Panc1 (cell line): ENCODE data around the gene TSPAN5. TPM values are rescaled to one million over a fixed set of nuclear protein-coding genes. Genes with fewer than 3 reads are reported as not detected.

Experiments
- ATAC-seq: fragments of 200-7000 bp; cut with Tn5 transposase; 2 replicates; pipeline ENCODE4 v1.9.1; 2020; ENCODE audit warnings: mild to moderate bottlenecking, moderate library complexity
- BruUV-seq: library from RNA; stranded (reverse); fragments of 400-500 nt; replicated peaks from 2 replicates; lab custom pipeline; 2021; lab: Mats Ljungman, UMichigan
- CTCF ChIA-PET: fragments of 300-600 bp; sonication (Branson Sonifier 250); formaldehyde crosslinking; loops from one replicate; lab custom pipeline; 2022; ENCODE audit warnings: antibody characterized with exemption; lab: Charles Lee
- POLR2A ChIA-PET: fragments of 300-600 bp; sonication (Branson Sonifier 250); formaldehyde crosslinking; loops from one replicate; lab custom pipeline; 2022; ENCODE audit warnings: antibody characterized with exemption; lab: Charles Lee
- DNase-seq: peaks from one replicate; pipeline ENCODE4 v3.0.0-alpha.2; 2010; ENCODE audit warnings: low read depth, low spot score
- H3K27ac ChIP-seq: 2 replicates; pipeline ENCODE4 v1.5.1; 2011; ENCODE audit warnings: mild to moderate bottlenecking, low read length, inconsistent platforms
- H3K27me3 ChIP-seq: fragments of 200-500 bp; sonication (Bioruptor generic); 2 replicates; pipeline ENCODE4 v1.6.0; 2014; ENCODE audit warnings: low read length, inconsistent platforms; ENCODE audit not compliant: control insufficient read depth, insufficient read depth
- H3K36me3 ChIP-seq: fragments of 200-500 bp; sonication (Bioruptor generic); 2 replicates; pipeline ENCODE4 v1.5.1; 2014; ENCODE audit warnings: inconsistent platforms, mild to moderate bottlenecking, low read length, moderate library complexity; ENCODE audit not compliant: control insufficient read depth, insufficient read depth
- H3K4me1 ChIP-seq: 2 replicates; pipeline ENCODE4 v1.5.1; 2011; ENCODE audit warnings: inconsistent platforms, mild to moderate bottlenecking, low read length, moderate library complexity; ENCODE audit not compliant: control insufficient read depth, insufficient read depth
- H3K4me3 ChIP-seq, 2 experiments: 2 replicates each; pipeline ENCODE4 v1.5.1; 2011 to 2012; ENCODE audit warnings: low read depth in 2 of 2, low read length in 2 of 2, mild to moderate bottlenecking in 2 of 2, inconsistent platforms in 1 of 2, moderate library complexity in 1 of 2
- H3K9me3 ChIP-seq: fragments of 200-500 bp; sonication (Bioruptor generic); 2 replicates; pipeline ENCODE4 v1.5.1; 2014; ENCODE audit warnings: low read depth, mild to moderate bottlenecking, inconsistent platforms, low read length, moderate library complexity; ENCODE audit not compliant: control insufficient read depth, insufficient read depth
- CTCF ChIP-seq: fragments of 450-650 bp; IDR thresholded peaks from 2 replicates; pipeline ENCODE4 v1.5.1; 2017; ENCODE audit warnings: mild to moderate bottlenecking
- POLR2AphosphoS5 ChIP-seq: IDR thresholded peaks from 2 replicates; pipeline ENCODE4 v1.6.1; 2012; ENCODE audit warnings: mild to moderate bottlenecking, low read depth, low read length, moderate library complexity
- REST ChIP-seq, 2 experiments: IDR thresholded peaks; 2 replicates each; pipeline ENCODE4 v1.6.1; 2011 to 2012; ENCODE audit warnings: low read depth in 2 of 2, control low read depth in 1 of 2, low read length in 1 of 2, mild to moderate bottlenecking in 1 of 2, moderate library complexity in 1 of 2; ENCODE audit not compliant: insufficient read depth in 1 of 2
- SIN3A ChIP-seq: IDR thresholded peaks from 2 replicates; pipeline ENCODE4 v1.6.1; 2012; ENCODE audit warnings: low read depth, mild to moderate bottlenecking, low read length, moderate library complexity, borderline replicate concordance; ENCODE audit not compliant: insufficient read depth
- TCF7L2 ChIP-seq: IDR thresholded peaks from 2 replicates; pipeline ENCODE4 v1.6.1; 2011; ENCODE audit warnings: mild to moderate bottlenecking, low read depth, low read length, inconsistent platforms
- in situ Hi-C: cut with HindIII; loops from 2 replicates; pipeline ENCODE4 v1.10.0; 2016; ENCODE audit warnings: low sequenced_read_pairs, low pct_unique_long_range_greater_than_20kb
- intact Hi-C: fragments of 100-400 bp; cut with micrococcal nuclease; formaldehyde crosslinking; loops from one replicate; pipeline ENCODE4 v1.10.0; 2022; ENCODE audit not compliant: unreplicated experiment
- total RNA-seq: library from RNA; stranded (reverse); gene quantifications from one replicate; pipeline ENCODE4 v1.2.1, GENCODE V29; 2021; ENCODE audit not compliant: unreplicated experiment

TSPAN5 gene
- total RNA-seq, 1 experiment from 2014 or later = 61.9 TPM

GRCh38 chr4:98496152-98496845 is 162.1 kb downstream of the TSPAN5 start:
- no peak overlapping the region for H3K27ac ChIP-seq
- BruUV-seq = no TSS peak
- TF ChIP-seq TCF7L2 (no peak), CTCF (no peak), POLR2AphosphoS5 (no peak), REST (IDR thresholded peaks at IDR 0.05; ENCODE audit: insufficient read depth in 1 of 2, low read depth in 2 of 2, low read length in 1 of 2) (no peak), SIN3A (no peak)
- H3K4me3 ChIP-seq = no peak overlapping the region
- in situ Hi-C loops = no loop called here
- ATAC-seq = no peak; the same call in 1 of the 2 replicates
- H3K36me3 ChIP-seq = no peaks in the 10 kb centered on the region
- no peaks in the 10 kb centered on the region for H3K27me3 ChIP-seq
- ChIA-PET POLR2A (no interaction called here), CTCF (no interaction called here)
- intact Hi-C loops = no loop called here
- no peaks in the 10 kb centered on the region for H3K4me1 ChIP-seq
- H3K9me3 ChIP-seq = no peaks in the 10 kb centered on the region
- no peak for DNase-seq

- no peak for DNase-seq
- Histone ChIP-seq H3K27me3 (no peaks in the 10 kb centered on the region), H3K4me1 (no peaks in the 10 kb centered on the region), H3K27ac (no peak overlapping the region), H3K36me3 (no peaks in the 10 kb centered on the region), H3K4me3 (no peak overlapping the region), H3K9me3 (no peaks in the 10 kb centered on the region)
- CTCF ChIA-PET = no interaction called here
- no peak for ATAC-seq
- in situ Hi-C loops = no loop called here
- no TSS peak for BruUV-seq
- TF ChIP-seq TCF7L2 = no peak
- TF ChIP-seq CTCF = no peak
- no peak for TF ChIP-seq REST (IDR thresholded peaks at IDR 0.05; ENCODE audit: insufficient read depth in 1 of 2, low read depth in 2 of 2, low read length in 1 of 2)
- TF ChIP-seq SIN3A = no peak
- no peak for TF ChIP-seq POLR2AphosphoS5
- intact Hi-C loops = no loop called here
- POLR2A ChIA-PET = no interaction called here
These were observed 165.1 kb downstream of the TSPAN5 start for GRCh38 chr4:98493296-98493695.
